AG04449 (cell line): ENCODE measurements around the gene PROM1.
A peak's percentile ranks its signal among the peaks of the same experiment; 100 is the strongest.

Experiments used
- CTCF ChIA-PET: fragments of 350-600 bp; formaldehyde crosslinking; extraction: SDS; loops from one replicate; lab custom pipeline; 2021; ENCODE audit warnings: antibody characterized with exemption; lab: Yijun Ruan, JAX
- POLR2A ChIA-PET: fragments of 400-600, 350-600 bp; formaldehyde crosslinking; extraction: SDS; loops from one replicate; lab custom pipeline; 2020; ENCODE audit warnings: antibody characterized with exemption, inconsistent platforms; lab: Yijun Ruan, JAX
- DNase-seq: peaks from one replicate; pipeline ENCODE4 v3.0.0-alpha.2; 2010; ENCODE audit warnings: low read depth, low spot score
- H3K4me3 ChIP-seq: 2 replicates; pipeline ENCODE4 v1.5.1; 2011; ENCODE audit warnings: low read depth, mild to moderate bottlenecking, control low read depth, low read length
- CTCF ChIP-seq: IDR thresholded peaks from one replicate; pipeline ENCODE4 v1.5.1; 2011; ENCODE audit warnings: mild to moderate bottlenecking, moderate library complexity, low read length, control low read depth, inconsistent platforms; ENCODE audit not compliant: insufficient read depth; ENCODE audit errors: missing control alignments

PROM1 gene

GRCh38 chr4:15955670-15956069 lies 128.2 kb downstream of the PROM1 start:
- ChIA-PET CTCF (interaction anchor here (0.7 to 12.1 kb wide), 53 partner anchors 8 to 725 kb away, joined by 3 to 574 read pairs (median 4); partner anchors contain the start of genes CC2D2A and FGFBP1), POLR2A (interaction anchor here (0.6 to 1.0 kb wide), 2 partner anchors 73 to 476 kb away, joined by 3 read pairs; no protein-coding TSS in a partner anchor)
- no peak for DNase-seq
- TF ChIP-seq CTCF, result peak; percentile 38
- no peak overlapping the region for H3K4me3 ChIP-seq

- ChIA-PET CTCF (interaction anchor here (0.9 to 12.1 kb wide), 6 partner anchors 9 to 474 kb away, joined by 3 to 574 read pairs (median 10); partner anchors contain the start of gene FGFBP1), POLR2A (no interaction called here)
- H3K4me3 ChIP-seq, result no peak overlapping the region
- TF ChIP-seq CTCF, result no peak
- no peak for DNase-seq
These were observed 130.2 kb downstream of the PROM1 start for GRCh38 chr4:15953625-15954024.

- ChIA-PET POLR2A (no interaction called here), CTCF (interaction anchor here (1.0 to 12.1 kb wide), 5 partner anchors 69 to 472 kb away, joined by 3 to 574 read pairs (median 5); no protein-coding TSS in a partner anchor)
- H3K4me3 ChIP-seq, result no peak overlapping the region
- TF ChIP-seq CTCF, result no peak
- DNase-seq, result no peak
These were observed 132.0 kb downstream of the PROM1 start for GRCh38 chr4:15951781-15952180.

- ChIA-PET CTCF (interaction anchor here (1.0 to 12.1 kb wide), 3 partner anchors 10 to 144 kb away, joined by 3 to 574 read pairs (median 3); partner anchors contain the start of gene FGFBP1), POLR2A (no interaction called here)
- TF ChIP-seq CTCF, result no peak
- DNase-seq, result no peak
- H3K4me3 ChIP-seq, result no peak overlapping the region
These were observed 135.0 kb downstream of the PROM1 start for GRCh38 chr4:15948826-15949225.

GRCh38 chr4:15947684-15948083 lies 136.1 kb downstream of the PROM1 start:
- POLR2A ChIA-PET, result no interaction called here
- CTCF ChIA-PET, result interaction anchor here (1.5 to 12.1 kb wide), 3 partner anchors 8 to 65 kb away, joined by 3 to 574 read pairs (median 13); no protein-coding TSS in a partner anchor
- no peak for DNase-seq
- no peak for TF ChIP-seq CTCF
- H3K4me3 ChIP-seq, result no peak overlapping the region

GRCh38 chr4:15945516-15945915 lies 138.3 kb downstream of the PROM1 start:
- TF ChIP-seq CTCF, result no peak

More at GRCh38 chr4:15945516-15945915, 138.3 kb downstream of the PROM1 start:
- no peak for DNase-seq
- POLR2A ChIA-PET, result no interaction called here
- no peak overlapping the region for H3K4me3 ChIP-seq
- CTCF ChIA-PET, result interaction anchor here (1.3 to 12.1 kb wide), 3 partner anchors 11 to 63 kb away, joined by 3 to 574 read pairs (median 13); no protein-coding TSS in a partner anchor
